ENCODE measurements around the gene TCF7.
"Not testable (repeated sequence)": the region's sequence is repeated elsewhere in the genome, so short reads cannot be mapped to it uniquely, and the experiment has no call there.

Gene TCF7

GRCh38 chr5:134145041-134145757 lies 30.7 kb downstream of the TCF7 start:
- DNase-seq (ENCODE audit: low spot score), result no peak

GRCh38 chr5:134145779-134146581 lies 31.5 kb downstream of the TCF7 start:
- peak; percentile 79 for DNase-seq (ENCODE audit: low spot score)

- DNase-seq (ENCODE audit: low spot score), result no peak
Observed at GRCh38 chr5:134146651-134147518, 32.4 kb downstream of the TCF7 start.

GRCh38 chr5:134148316-134148715 lies 33.8 kb downstream of the TCF7 start:
- no peak for DNase-seq (ENCODE audit: low spot score)

GRCh38 chr5:134148986-134149539 lies 34.6 kb downstream of the TCF7 start:
- DNase-seq (ENCODE audit: low spot score), result no peak

GRCh38 chr5:134149571-134150303 lies 35.3 kb downstream of the TCF7 start:
- DNase-seq (ENCODE audit: low spot score), result no peak

GRCh38 chr5:134151723-134152122 lies 37.2 kb downstream of the TCF7 start:
- DNase-seq (ENCODE audit: low spot score), result no peak

- DNase-seq (ENCODE audit: low spot score), result not testable (repeated sequence)
Observed at GRCh38 chr5:134152173-134152832, 37.8 kb downstream of the TCF7 start.

GRCh38 chr5:134153241-134153640 lies 38.8 kb downstream of the TCF7 start:
- no peak for DNase-seq (ENCODE audit: low spot score)

GRCh38 chr5:134153657-134154056 lies 39.2 kb downstream of the TCF7 start:
- no peak for DNase-seq (ENCODE audit: low spot score)

GRCh38 chr5:134161513-134162395 lies 47.3 kb downstream of the TCF7 start:
- no peak for DNase-seq (ENCODE audit: low spot score)

GRCh38 chr5:134162592-134162991 lies 48.1 kb downstream of the TCF7 start:
- no peak for DNase-seq (ENCODE audit: low spot score)

GRCh38 chr5:134171972-134172371 lies 57.5 kb downstream of the TCF7 start:
- no peak for DNase-seq (ENCODE audit: low spot score)

GRCh38 chr5:134174841-134175839 lies 60.7 kb downstream of the TCF7 start:
- peak; percentile 26 for DNase-seq (ENCODE audit: low spot score)

GRCh38 chr5:134175921-134176510 lies 61.5 kb downstream of the TCF7 start:
- DNase-seq (ENCODE audit: low spot score), result peak; percentile 44

GRCh38 chr5:134176511-134177368 lies 62.3 kb downstream of the TCF7 start, which contains the start of gene SKP1:
TSS of gene SKP1 (minus strand) at chr5:134176950. CDS start at chr5:134174022, 2,928 bp downstream.
- peak; percentile 92 for DNase-seq (ENCODE audit: low spot score)
